ENCODE data around the gene SNX8.

The SNX8 gene

GRCh38 chr7:2266911-2267310 lies 47.3 kb downstream of the SNX8 start:
- H3K36me3 ChIP-seq (ENCODE audit: control insufficient read depth, insufficient read depth, low read length), result peaks cover 7% of the 10 kb centered on the region
- no peaks in the 10 kb centered on the region for H3K4me1 ChIP-seq (ENCODE audit: control insufficient read depth, insufficient read depth, low read length)
- H3K9ac ChIP-seq (ENCODE audit: low read length), result no peak overlapping the region
- H3K27me3 ChIP-seq (ENCODE audit: control insufficient read depth, insufficient read depth, low read length), result no peaks in the 10 kb centered on the region
- H3K4me3 ChIP-seq (ENCODE audit: low read length), result no peak overlapping the region
- no peak overlapping the region for H3K27ac ChIP-seq (ENCODE audit: low read depth, low read length)

GRCh38 chr7:2264158-2264557 lies 50.1 kb downstream of the SNX8 start:
- Histone ChIP-seq H3K27me3 (ENCODE audit: control insufficient read depth, insufficient read depth, low read length) (no peaks in the 10 kb centered on the region), H3K9ac (ENCODE audit: low read length) (no peak overlapping the region), H3K4me3 (ENCODE audit: low read length) (no peak overlapping the region), H3K4me1 (ENCODE audit: control insufficient read depth, insufficient read depth, low read length) (no peaks in the 10 kb centered on the region), H3K27ac (ENCODE audit: low read depth, low read length) (no peak overlapping the region), H3K36me3 (ENCODE audit: control insufficient read depth, insufficient read depth, low read length) (peaks cover 3% of the 10 kb centered on the region)

GRCh38 chr7:2263176-2263575 lies 51.1 kb downstream of the SNX8 start:
- H3K4me3 ChIP-seq (ENCODE audit: low read length), result no peak overlapping the region
- peaks cover 3% of the 10 kb centered on the region for H3K36me3 ChIP-seq (ENCODE audit: control insufficient read depth, insufficient read depth, low read length)
- no peaks in the 10 kb centered on the region for H3K27me3 ChIP-seq (ENCODE audit: control insufficient read depth, insufficient read depth, low read length)
- H3K27ac ChIP-seq (ENCODE audit: low read depth, low read length), result no peak overlapping the region
- no peak overlapping the region for H3K9ac ChIP-seq (ENCODE audit: low read length)
- no peaks in the 10 kb centered on the region for H3K4me1 ChIP-seq (ENCODE audit: control insufficient read depth, insufficient read depth, low read length)

GRCh38 chr7:2261611-2262010 lies 52.6 kb downstream of the SNX8 start:
- H3K4me1 ChIP-seq (ENCODE audit: control insufficient read depth, insufficient read depth, low read length), result no peaks in the 10 kb centered on the region
- H3K4me3 ChIP-seq (ENCODE audit: low read length), result no peak overlapping the region
- no peaks in the 10 kb centered on the region for H3K27me3 ChIP-seq (ENCODE audit: control insufficient read depth, insufficient read depth, low read length)
- H3K9ac ChIP-seq (ENCODE audit: low read length), result no peak overlapping the region
- peaks cover 3% of the 10 kb centered on the region for H3K36me3 ChIP-seq (ENCODE audit: control insufficient read depth, insufficient read depth, low read length)
- no peak overlapping the region for H3K27ac ChIP-seq (ENCODE audit: low read depth, low read length)

- Histone ChIP-seq H3K27ac (ENCODE audit: low read depth, low read length) (no peak overlapping the region), H3K27me3 (ENCODE audit: control insufficient read depth, insufficient read depth, low read length) (no peaks in the 10 kb centered on the region), H3K36me3 (ENCODE audit: control insufficient read depth, insufficient read depth, low read length) (peaks cover 3% of the 10 kb centered on the region), H3K4me1 (ENCODE audit: control insufficient read depth, insufficient read depth, low read length) (no peaks in the 10 kb centered on the region), H3K9ac (ENCODE audit: low read length) (no peak overlapping the region), H3K4me3 (ENCODE audit: low read length) (no peak overlapping the region)
These were observed 53.4 kb downstream of the SNX8 start for GRCh38 chr7:2260820-2261219.

- no peaks in the 10 kb centered on the region for H3K27me3 ChIP-seq (ENCODE audit: control insufficient read depth, insufficient read depth, low read length)
- no peak overlapping the region for H3K9ac ChIP-seq (ENCODE audit: low read length)
- H3K4me3 ChIP-seq (ENCODE audit: low read length), result no peak overlapping the region
- no peaks in the 10 kb centered on the region for H3K4me1 ChIP-seq (ENCODE audit: control insufficient read depth, insufficient read depth, low read length)
- no peak overlapping the region for H3K27ac ChIP-seq (ENCODE audit: low read depth, low read length)
- peaks cover 12% of the 10 kb centered on the region for H3K36me3 ChIP-seq (ENCODE audit: control insufficient read depth, insufficient read depth, low read length)
These were observed 54.8 kb downstream of the SNX8 start for GRCh38 chr7:2259480-2259879.

GRCh38 chr7:2258661-2259365 lies 55.4 kb downstream of the SNX8 start:
- no peak overlapping the region for H3K4me3 ChIP-seq (ENCODE audit: low read length)
- H3K27ac ChIP-seq (ENCODE audit: low read depth, low read length), result no peak overlapping the region
- peaks cover 10% of the 10 kb centered on the region for H3K36me3 ChIP-seq (ENCODE audit: control insufficient read depth, insufficient read depth, low read length)
- no peaks in the 10 kb centered on the region for H3K4me1 ChIP-seq (ENCODE audit: control insufficient read depth, insufficient read depth, low read length)
- H3K9ac ChIP-seq (ENCODE audit: low read length), result no peak overlapping the region
- no peaks in the 10 kb centered on the region for H3K27me3 ChIP-seq (ENCODE audit: control insufficient read depth, insufficient read depth, low read length)

- Histone ChIP-seq H3K9ac (ENCODE audit: low read length) (no peak overlapping the region), H3K36me3 (ENCODE audit: control insufficient read depth, insufficient read depth, low read length) (peaks cover 15% of the 10 kb centered on the region), H3K27ac (ENCODE audit: low read depth, low read length) (no peak overlapping the region), H3K27me3 (ENCODE audit: control insufficient read depth, insufficient read depth, low read length) (no peaks in the 10 kb centered on the region), H3K4me3 (ENCODE audit: low read length) (no peak overlapping the region), H3K4me1 (ENCODE audit: control insufficient read depth, insufficient read depth, low read length) (no peaks in the 10 kb centered on the region)
These were observed 56.6 kb downstream of the SNX8 start for GRCh38 chr7:2257651-2258050.

- H3K27ac ChIP-seq (ENCODE audit: low read depth, low read length), result no peak overlapping the region
- H3K4me1 ChIP-seq (ENCODE audit: control insufficient read depth, insufficient read depth, low read length), result no peaks in the 10 kb centered on the region
- H3K27me3 ChIP-seq (ENCODE audit: control insufficient read depth, insufficient read depth, low read length), result no peaks in the 10 kb centered on the region
- H3K9ac ChIP-seq (ENCODE audit: low read length), result no peak overlapping the region
- H3K36me3 ChIP-seq (ENCODE audit: control insufficient read depth, insufficient read depth, low read length), result peaks cover 15% of the 10 kb centered on the region
- H3K4me3 ChIP-seq (ENCODE audit: low read length), result no peak overlapping the region
These were observed 57.1 kb downstream of the SNX8 start for GRCh38 chr7:2257046-2257551.

- Histone ChIP-seq H3K4me1 (ENCODE audit: control insufficient read depth, insufficient read depth, low read length) (no peaks in the 10 kb centered on the region), H3K9ac (ENCODE audit: low read length) (no peak overlapping the region), H3K27me3 (ENCODE audit: control insufficient read depth, insufficient read depth, low read length) (no peaks in the 10 kb centered on the region), H3K27ac (ENCODE audit: low read depth, low read length) (no peak overlapping the region), H3K36me3 (ENCODE audit: control insufficient read depth, insufficient read depth, low read length) (peaks cover 15% of the 10 kb centered on the region), H3K4me3 (ENCODE audit: low read length) (no peak overlapping the region)
These were observed 57.8 kb downstream of the SNX8 start for GRCh38 chr7:2256306-2257045.

- Histone ChIP-seq H3K4me3 (ENCODE audit: low read length) (no peak overlapping the region), H3K9ac (ENCODE audit: low read length) (no peak overlapping the region), H3K4me1 (ENCODE audit: control insufficient read depth, insufficient read depth, low read length) (no peaks in the 10 kb centered on the region), H3K36me3 (ENCODE audit: control insufficient read depth, insufficient read depth, low read length) (peaks cover 15% of the 10 kb centered on the region), H3K27me3 (ENCODE audit: control insufficient read depth, insufficient read depth, low read length) (no peaks in the 10 kb centered on the region), H3K27ac (ENCODE audit: low read depth, low read length) (no peak overlapping the region)
These were observed 58.8 kb downstream of the SNX8 start for GRCh38 chr7:2255145-2256139.

All from rectal smooth muscle tissue (tissue), 1 donor.